Naive thymus-derived CD8-positive, alpha-beta T cell (primary cell): ENCODE results near the gene LRRC56. TPM values are rescaled to one million over a fixed set of nuclear protein-coding genes. Genes with fewer than 3 reads are reported as not detected.
"Not testable (repeated sequence)": the region's sequence is repeated elsewhere in the genome, so short reads cannot be mapped to it uniquely, and the experiment has no call there.

Experiments
- ATAC-seq, 2 donors: fragments of 150-1000 bp; cut with Tn5 transposase in 1 of 2; sonication (Bioruptor Pico), chemical (Tn5 transposase) in 1 of 2; 1 replicate in 1 of 2; 2 replicates in 1 of 2; pipeline ENCODE4 v1.10.0; 2021; ENCODE audit warnings: mild to moderate bottlenecking in 2 of 2, moderate library complexity in 2 of 2
- POLR2A ChIA-PET: fragments of 350-600 bp; sonication (Branson Sonifier 250); formaldehyde crosslinking; loops from one replicate; lab custom pipeline; 2021; ENCODE audit warnings: antibody characterized with exemption; lab: Charles Lee
- DNase-seq, 10 donors: peaks; one replicate each; pipeline versions ENCODE4 v3.0.0 to v3.0.0-alpha.2; 2020 to 2022
- H3K27ac Mint-ChIP-seq, 10 donors: one replicate each; pipeline ENCODE4 v1.8.0; 2020 to 2022; ENCODE audit warnings: mild to moderate bottlenecking in 10 of 10, mixed read lengths in 10 of 10, moderate library complexity in 4 of 10, inconsistent platforms in 1 of 10
- H3K27me3 Mint-ChIP-seq, 5 donors: one replicate each; pipeline ENCODE4 v1.8.0; 2021 to 2022; ENCODE audit warnings: mixed read lengths in 5 of 5
- H3K36me3 Mint-ChIP-seq, 3 donors: one replicate each; pipeline ENCODE4 v1.8.0; 2020 to 2022; ENCODE audit warnings: mixed read lengths in 3 of 3, mild to moderate bottlenecking in 2 of 3, inconsistent platforms in 1 of 3
- H3K4me1 Mint-ChIP-seq, 4 donors: one replicate each; pipeline ENCODE4 v1.8.0; 2021 to 2022; ENCODE audit warnings: mixed read lengths in 4 of 4
- H3K4me3 Mint-ChIP-seq, 10 donors: one replicate each; pipeline ENCODE4 v1.8.0; 2020 to 2022; ENCODE audit warnings: mild to moderate bottlenecking in 10 of 10, mixed read lengths in 10 of 10, moderate library complexity in 6 of 10, inconsistent platforms in 1 of 10
- H3K9me3 Mint-ChIP-seq, 9 donors: one replicate each; pipeline ENCODE4 v1.8.0; 2020 to 2022; ENCODE audit warnings: mixed read lengths in 9 of 9, mild to moderate bottlenecking in 3 of 9, inconsistent platforms in 1 of 9, moderate library complexity in 1 of 9
- polyA plus RNA-seq, 3 donors: library from polyadenylated mRNA; unstranded; fragments of 300-500 nt; fragmentation: Illumina TruSeq; gene quantifications; one replicate each; pipeline ENCODE4 v1.2.3, GENCODE V29; 2021
- total RNA-seq, 8 experiments: library from RNA in 2 of 8; stranded (reverse) in 2 of 8; gene quantifications; one replicate each; pipeline ENCODE4 v1.2.3 and lab custom pipeline; 2021 to 2026

The LRRC56 gene
- total and polyA plus RNA-seq, 5 experiments from 2014 or later = 0.32 to 5.2 (median 1.1) TPM

DNA sequence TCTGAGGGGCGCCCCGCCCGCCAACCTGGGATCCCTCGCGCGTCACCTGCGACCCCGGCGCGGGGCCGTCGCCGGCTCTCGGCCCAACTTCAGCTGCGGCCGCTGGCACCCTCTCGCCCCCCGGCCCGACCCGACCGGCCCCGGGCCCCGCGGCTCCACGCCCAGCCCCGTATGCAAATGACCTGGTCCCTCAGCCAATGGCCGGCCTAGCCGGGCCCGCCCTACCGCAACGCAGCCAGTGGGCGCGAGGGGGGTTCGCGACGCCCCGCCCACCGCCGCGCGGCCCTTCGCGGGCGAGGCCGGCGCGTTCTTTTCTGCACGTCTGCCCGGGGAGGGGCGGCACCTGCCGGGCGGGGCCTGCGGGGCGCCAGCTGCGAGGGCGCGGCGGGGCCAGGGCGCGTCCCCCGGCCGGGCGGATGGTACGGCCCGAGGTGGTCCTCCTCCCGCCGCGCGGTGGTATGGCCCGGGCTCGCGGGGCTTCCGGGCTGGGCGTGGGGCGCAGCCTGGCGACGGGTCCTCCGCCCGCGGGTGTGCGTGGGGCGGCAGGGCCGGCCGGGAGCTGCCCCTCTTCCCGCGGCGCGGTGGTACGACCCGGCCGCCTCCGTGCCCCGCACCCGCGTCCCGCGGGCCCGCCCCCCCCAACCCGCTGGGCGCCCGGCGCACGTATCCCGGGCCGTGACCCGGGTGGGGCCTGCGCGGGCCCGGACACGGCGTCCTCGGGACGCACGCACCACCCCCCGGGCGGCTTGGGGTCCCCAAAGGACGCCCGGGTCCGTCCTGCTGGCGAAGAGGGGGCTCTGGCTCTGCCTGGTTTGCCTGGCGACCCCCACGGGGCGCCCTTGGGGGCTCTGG lies 31.2 kb downstream of the LRRC56 start:
- peaks cover 0 to 10% (median 3%) of the 10 kb centered on the region in 4 donors for H3K4me1 Mint-ChIP-seq
- H3K36me3 Mint-ChIP-seq = peaks cover 0 to 2% (median 0%) of the 10 kb centered on the region in 3 donors
- no peaks in the 10 kb centered on the region for H3K9me3 Mint-ChIP-seq
- POLR2A ChIA-PET = interaction anchor here (0.6 to 3.4 kb wide), 14 partner anchors 8 to 351 kb away, joined by 3 to 44 read pairs (median 6); partner anchors contain the start of genes DEAF1, HRAS, IRF7 and LMNTD2
- no peaks in the 10 kb centered on the region for H3K27me3 Mint-ChIP-seq
- H3K4me3 Mint-ChIP-seq = peak overlapping the region; percentile 61 to 88 (median 80)
- H3K27ac Mint-ChIP-seq = peak overlapping the region in 6 of 10 donors; percentile 15 to 83 (median 70)
- ATAC-seq (peak; percentile 92 to 93), DNase-seq (peak; percentile 88 to 95 (median 93))

DNA sequence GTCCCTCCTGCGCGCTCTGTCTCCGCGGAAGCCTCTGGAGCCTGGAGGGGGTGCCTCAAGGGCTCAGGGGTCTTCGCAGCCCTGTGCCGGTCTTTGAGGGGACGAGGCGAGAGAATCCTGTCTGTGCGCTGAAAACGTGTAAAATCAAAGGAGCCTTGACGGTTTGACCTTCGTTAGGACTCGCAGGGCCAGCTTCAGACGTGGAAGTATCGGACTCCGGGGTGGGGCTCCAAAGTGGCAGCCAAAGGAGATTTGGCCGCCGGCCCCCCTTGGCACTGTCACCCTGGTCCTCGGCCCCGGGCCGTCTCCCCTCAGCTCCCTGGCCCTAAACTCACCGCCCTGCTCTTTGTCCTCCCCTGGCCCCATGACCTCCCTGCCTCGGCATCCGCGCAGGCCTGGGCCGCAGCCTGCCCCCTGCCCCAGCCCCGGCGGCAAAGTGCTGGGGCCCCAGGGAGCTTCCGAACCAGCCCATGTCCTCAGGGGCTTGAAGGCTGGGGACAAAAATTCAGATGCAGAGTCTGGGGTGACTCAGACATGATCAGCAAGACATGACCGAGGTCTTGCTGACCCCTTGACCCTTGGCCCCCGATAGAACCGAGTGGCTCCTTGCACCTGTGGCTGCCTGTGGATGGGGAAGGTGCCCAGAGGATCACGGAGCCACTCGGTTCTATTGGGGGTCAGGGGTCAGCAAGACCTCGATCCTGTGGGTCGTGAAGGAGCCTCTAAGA lies 32.0 kb downstream of the LRRC56 start:
- Mint-ChIP-seq H3K4me1 (peaks cover 3 to 14% (median 7%) of the 10 kb centered on the region in 4 donors), H3K27ac (peak overlapping the region in 7 of 10 donors; percentile 15 to 83 (median 63)), H3K9me3 (no peaks in the 10 kb centered on the region), H3K4me3 (peak overlapping the region; percentile 61 to 88 (median 80)), H3K27me3 (no peaks in the 10 kb centered on the region), H3K36me3 (no peaks in the 10 kb centered on the region)
- POLR2A ChIA-PET = interaction anchor here (0.7 to 3.4 kb wide), 12 partner anchors 8 to 301 kb away, joined by 3 to 44 read pairs (median 6); partner anchors contain the start of genes DEAF1, HRAS, IRF7 and LMNTD2
- DNase-seq (peak in 1 of 10 donors; percentile 35), ATAC-seq (no peak)

DNA sequence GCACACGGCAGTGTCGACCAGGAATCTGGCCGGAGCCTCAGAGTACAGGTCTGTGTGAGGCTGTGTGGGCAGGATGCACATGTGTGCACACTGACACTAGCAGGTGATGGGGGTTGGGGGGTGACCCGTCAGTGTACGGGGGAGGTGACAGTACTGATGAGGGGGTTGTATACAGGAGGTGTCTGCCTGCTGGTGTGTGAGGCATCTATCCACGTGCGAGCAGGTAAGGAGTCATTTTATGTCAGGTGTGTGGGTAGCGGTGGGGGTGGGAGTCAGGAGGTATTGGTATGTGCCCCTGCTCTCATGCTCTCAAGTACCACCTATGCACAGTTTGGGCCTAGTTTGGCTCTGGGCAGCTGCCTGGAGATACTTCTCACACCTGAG lies 34.5 kb downstream of the LRRC56 start:
- DNase-seq (no peak), ATAC-seq (no peak)
- Mint-ChIP-seq H3K4me1 (peaks cover 12 to 26% (median 19%) of the 10 kb centered on the region in 4 donors), H3K27ac (no peak overlapping the region), H3K9me3 (no peaks in the 10 kb centered on the region), H3K4me3 (peak overlapping the region in 1 of 10 donors; percentile 26), H3K27me3 (peaks cover 0 to 2% (median 0%) of the 10 kb centered on the region in 5 donors), H3K36me3 (no peaks in the 10 kb centered on the region)
- POLR2A ChIA-PET = no interaction called here

DNA sequence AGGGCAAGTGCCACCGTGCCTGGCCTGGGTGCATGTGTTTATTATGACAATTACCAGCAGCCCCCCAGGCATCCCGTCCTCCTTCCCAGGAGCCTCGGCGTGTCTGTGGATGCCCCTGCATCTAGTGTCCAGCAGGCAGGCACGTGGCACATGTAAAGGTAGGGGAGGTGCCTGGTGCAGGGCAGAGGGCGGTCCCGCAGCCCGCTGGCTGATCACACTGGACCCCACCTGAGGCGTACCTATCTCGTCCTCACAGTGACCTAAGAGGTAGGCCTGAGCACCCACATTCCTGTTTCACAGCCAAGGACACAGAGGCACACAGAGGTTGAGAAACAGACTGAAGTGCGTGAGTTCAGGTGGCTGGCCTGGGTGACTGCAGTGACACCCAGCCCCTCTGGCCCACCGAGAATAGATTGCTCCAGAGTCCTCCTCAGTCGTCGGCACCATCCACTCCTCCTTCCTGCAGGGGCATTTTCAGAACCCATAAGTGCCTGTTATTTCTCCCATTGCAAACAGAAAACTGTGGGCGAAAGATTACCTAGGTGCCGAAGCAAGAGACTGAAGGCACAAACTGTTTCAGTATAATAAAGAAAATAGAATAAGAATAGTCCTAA lies 35.9 kb downstream of the LRRC56 start:
- Mint-ChIP-seq H3K9me3 (no peaks in the 10 kb centered on the region), H3K4me1 (peaks cover 13 to 33% (median 29%) of the 10 kb centered on the region in 4 donors), H3K27ac (no peak overlapping the region), H3K27me3 (peaks cover 0 to 2% (median 0%) of the 10 kb centered on the region in 5 donors), H3K36me3 (no peaks in the 10 kb centered on the region), H3K4me3 (no peak overlapping the region)
- POLR2A ChIA-PET = interaction anchor here (1.0 to 1.2 kb wide), 2 partner anchors 8 to 13 kb away, joined by 3 read pairs; partner anchors contain the start of gene LMNTD2
- ATAC-seq (no peak), DNase-seq (no peak)

DNA sequence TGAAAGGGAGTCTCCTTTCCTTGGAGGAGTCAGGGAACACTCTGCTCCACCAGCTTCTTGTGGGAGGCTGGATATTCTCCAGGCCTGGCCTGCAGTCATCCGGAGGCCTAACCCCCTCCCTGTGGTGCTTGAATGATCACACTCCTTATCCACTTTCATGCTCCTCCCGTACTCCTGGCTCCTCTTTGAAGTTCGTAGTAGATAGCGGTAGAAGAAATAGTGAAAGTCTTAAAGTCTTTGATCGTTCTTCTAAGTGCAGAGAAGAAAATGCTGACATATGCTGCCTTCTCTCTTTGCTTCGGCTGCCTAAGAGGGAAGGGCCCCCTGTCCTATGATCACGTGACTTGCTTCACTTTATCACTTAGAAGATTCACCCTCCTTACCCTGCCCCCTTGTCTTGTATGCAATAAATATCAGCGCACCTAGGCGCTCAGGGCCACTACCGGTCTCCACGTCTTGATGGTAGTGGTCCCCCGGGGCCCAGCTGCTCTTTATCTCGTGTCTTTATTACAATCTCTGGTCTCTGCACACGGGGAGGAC lies 36.8 kb downstream of the LRRC56 start:
- Mint-ChIP-seq H3K4me3 (peak overlapping the region; percentile 82 to 93 (median 88)), H3K27ac (peak overlapping the region in 4 of 10 donors; percentile 7 to 86 (median 44)), H3K4me1 (peaks cover 15 to 41% (median 37%) of the 10 kb centered on the region in 4 donors)
- not testable (repeated sequence) for H3K27me3 Mint-ChIP-seq, H3K9me3 Mint-ChIP-seq, ATAC-seq, H3K36me3 Mint-ChIP-seq
- DNase-seq = peak in 2 of 10 donors; percentile 22 to 34
- POLR2A ChIA-PET = interaction anchor here (1.0 to 5.1 kb wide), 3 partner anchors 9 to 17 kb away, joined by 3 to 48 read pairs (median 47); partner anchors contain the start of genes LMNTD2 and RASSF7

DNA sequence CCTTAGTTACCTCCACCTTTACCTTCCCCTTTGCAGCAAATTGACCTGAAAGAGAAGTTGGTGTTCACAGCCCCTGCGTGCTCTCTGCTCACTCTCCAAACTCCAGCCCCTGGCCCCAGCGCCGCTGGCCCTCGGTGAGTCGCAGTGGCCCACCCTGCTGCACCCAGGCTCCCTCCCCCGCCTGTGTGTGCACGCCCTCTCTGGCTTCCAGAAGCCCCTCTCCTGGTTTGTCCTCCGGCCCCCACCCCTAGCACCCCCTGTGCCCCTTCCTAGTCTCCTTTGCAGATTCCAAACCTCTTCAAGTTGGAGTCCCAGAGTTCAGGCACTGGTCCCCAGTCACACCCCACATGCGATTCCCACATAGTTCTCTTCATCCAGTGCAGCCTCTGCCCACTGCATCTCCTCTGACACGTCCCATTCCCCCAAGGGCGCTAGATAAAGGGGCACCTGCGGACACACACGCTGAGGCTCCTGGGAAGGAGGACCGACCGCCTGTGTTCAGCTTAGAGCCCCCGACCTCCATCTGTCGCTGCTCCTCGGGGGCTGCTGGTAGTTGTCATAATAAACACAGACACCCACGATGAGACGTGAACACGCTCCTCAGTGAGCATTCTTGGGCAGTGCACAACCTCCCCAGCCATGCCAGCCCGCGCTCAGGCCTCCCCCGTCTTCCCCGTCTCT lies 37.4 kb downstream of the LRRC56 start:
- ATAC-seq = peak in 1 of 2 donors; percentile 1

DNA sequence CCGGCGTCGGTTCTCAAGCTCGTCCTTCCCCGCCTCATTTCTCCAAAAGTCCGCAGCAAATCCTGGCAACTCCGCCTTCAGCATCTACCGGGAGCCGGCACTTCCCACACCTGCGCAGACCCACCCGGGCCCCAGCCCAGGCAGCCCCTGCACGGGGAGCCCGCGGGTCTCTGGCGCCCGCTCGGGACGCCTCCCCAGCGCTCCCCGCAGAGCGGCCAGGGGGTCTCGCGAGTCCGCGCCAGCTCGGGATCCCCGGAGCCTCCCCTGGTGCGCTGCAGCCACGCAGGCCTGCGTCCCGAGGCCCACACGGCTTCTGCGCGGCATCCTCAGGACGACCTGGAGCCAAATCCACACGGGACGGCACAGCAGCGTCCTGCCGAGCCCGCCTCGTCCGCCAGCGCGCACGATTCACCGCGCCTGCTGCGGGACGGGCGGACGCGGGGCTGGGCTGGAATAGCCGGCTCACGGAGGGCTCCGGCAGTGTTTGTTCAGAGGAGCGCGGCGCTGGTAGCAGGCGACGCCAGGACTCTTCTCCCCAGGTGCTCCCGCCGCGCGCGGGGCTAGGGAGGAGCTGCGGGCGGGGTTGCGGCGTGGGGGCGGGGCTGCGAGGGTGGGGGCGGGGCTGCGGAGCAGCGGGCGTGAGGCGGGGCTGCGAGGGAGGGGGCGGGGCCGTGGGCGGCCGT lies 38.1 kb downstream of the LRRC56 start:
- DNase-seq (peak in 1 of 10 donors; percentile 73), ATAC-seq (peak; percentile 1 to 59)
- H3K4me3 Mint-ChIP-seq = peak overlapping the region; percentile 82 to 93 (median 88)
- H3K36me3 Mint-ChIP-seq = peaks cover 0 to 2% (median 0%) of the 10 kb centered on the region in 3 donors
- H3K9me3 Mint-ChIP-seq = no peaks in the 10 kb centered on the region
- POLR2A ChIA-PET = interaction anchor here (0.6 to 5.1 kb wide), 27 partner anchors 8 to 368 kb away, joined by 3 to 48 read pairs (median 4); partner anchors contain the start of genes BET1L, DEAF1, GATD1 and HRAS
- peak overlapping the region in 9 of 10 donors; percentile 75 to 98 (median 87) for H3K27ac Mint-ChIP-seq
- peaks cover 23 to 51% (median 47%) of the 10 kb centered on the region in 4 donors for H3K4me1 Mint-ChIP-seq
- H3K27me3 Mint-ChIP-seq = peaks cover 0 to 2% (median 0%) of the 10 kb centered on the region in 5 donors

More for the DNA sequence above, 37.4 kb downstream of the LRRC56 start:
- peaks cover 0 to 2% (median 0%) of the 10 kb centered on the region in 5 donors for H3K27me3 Mint-ChIP-seq
- H3K27ac Mint-ChIP-seq = peak overlapping the region in 9 of 10 donors; percentile 73 to 91 (median 86)
- DNase-seq = peak in 1 of 10 donors; percentile 23
- POLR2A ChIA-PET = interaction anchor here (1.5 to 5.1 kb wide), 6 partner anchors 13 to 367 kb away, joined by 7 to 48 read pairs (median 28); partner anchors contain the start of genes BET1L, DEAF1, IRF7 and LMNTD2
- H3K36me3 Mint-ChIP-seq = no peaks in the 10 kb centered on the region
- H3K4me3 Mint-ChIP-seq = peak overlapping the region; percentile 82 to 93 (median 88)
- H3K9me3 Mint-ChIP-seq = no peaks in the 10 kb centered on the region
- H3K4me1 Mint-ChIP-seq = peaks cover 19 to 47% (median 43%) of the 10 kb centered on the region in 4 donors

DNA sequence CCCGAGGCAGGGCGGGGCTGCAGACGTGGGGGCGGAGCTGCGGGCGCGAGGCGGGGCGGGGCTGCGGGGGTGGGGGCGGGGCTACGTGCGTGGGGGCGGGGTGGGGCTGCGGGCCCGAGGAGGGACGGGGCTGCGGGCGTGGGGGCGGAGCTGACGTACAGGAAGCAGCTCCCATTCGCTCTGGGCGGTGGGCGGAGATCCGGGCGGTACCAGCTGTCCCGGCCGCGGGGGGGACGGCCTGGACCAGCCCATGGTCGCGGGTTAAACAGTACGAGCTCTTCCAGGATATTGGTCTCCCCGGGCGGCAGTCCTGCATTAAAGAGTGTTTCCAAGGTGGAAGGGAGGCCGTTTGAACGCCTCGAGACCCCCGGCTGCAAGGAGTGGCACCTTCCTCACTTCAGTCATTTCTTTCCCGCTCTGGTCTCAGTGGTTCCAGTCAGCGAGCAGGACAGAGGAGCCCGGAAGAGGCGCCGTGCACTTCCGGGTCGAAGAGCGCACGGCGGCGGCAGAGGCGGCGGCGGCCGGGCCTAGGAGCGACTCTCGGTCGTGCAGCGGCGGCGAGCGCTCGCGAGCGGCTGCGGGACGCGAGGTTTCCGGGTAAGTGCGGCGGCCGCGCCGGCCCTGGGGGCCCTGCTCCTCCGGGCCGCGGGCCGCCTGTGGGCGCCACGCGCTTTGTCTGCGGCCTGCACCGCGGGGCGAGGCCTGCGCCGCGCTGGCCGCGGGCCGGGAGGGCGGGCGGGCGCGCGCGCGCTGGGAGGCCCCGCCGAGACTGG lies 38.9 kb downstream of the LRRC56 start, which contains the start of gene PHRF1:
TSS of gene PHRF1 (plus strand) at position 475 of the 773 bp plus-strand sequence. CDS start 5,043 bp downstream, outside the sequence.
- peaks cover 0 to 4% (median 0%) of the 10 kb centered on the region in 3 donors for H3K36me3 Mint-ChIP-seq
- peaks cover 25 to 55% (median 53%) of the 10 kb centered on the region in 4 donors for H3K4me1 Mint-ChIP-seq
- no peaks in the 10 kb centered on the region for H3K9me3 Mint-ChIP-seq
- peaks cover 0 to 2% (median 0%) of the 10 kb centered on the region in 5 donors for H3K27me3 Mint-ChIP-seq
- POLR2A ChIA-PET = interaction anchor here (0.6 to 5.1 kb wide), 27 partner anchors 9 to 369 kb away, joined by 3 to 48 read pairs (median 4); partner anchors contain the start of genes BET1L, DEAF1, GATD1 and HRAS
- H3K27ac Mint-ChIP-seq = peak within 1 kb of the TSS; percentile 93 to 99 (median 98)
- peak within 1 kb of the TSS; percentile 87 to 99 (median 97) for H3K4me3 Mint-ChIP-seq
- ATAC-seq = peak; percentile 80 to 87
- peak; percentile 91 to 99 (median 96) for DNase-seq

DNA sequence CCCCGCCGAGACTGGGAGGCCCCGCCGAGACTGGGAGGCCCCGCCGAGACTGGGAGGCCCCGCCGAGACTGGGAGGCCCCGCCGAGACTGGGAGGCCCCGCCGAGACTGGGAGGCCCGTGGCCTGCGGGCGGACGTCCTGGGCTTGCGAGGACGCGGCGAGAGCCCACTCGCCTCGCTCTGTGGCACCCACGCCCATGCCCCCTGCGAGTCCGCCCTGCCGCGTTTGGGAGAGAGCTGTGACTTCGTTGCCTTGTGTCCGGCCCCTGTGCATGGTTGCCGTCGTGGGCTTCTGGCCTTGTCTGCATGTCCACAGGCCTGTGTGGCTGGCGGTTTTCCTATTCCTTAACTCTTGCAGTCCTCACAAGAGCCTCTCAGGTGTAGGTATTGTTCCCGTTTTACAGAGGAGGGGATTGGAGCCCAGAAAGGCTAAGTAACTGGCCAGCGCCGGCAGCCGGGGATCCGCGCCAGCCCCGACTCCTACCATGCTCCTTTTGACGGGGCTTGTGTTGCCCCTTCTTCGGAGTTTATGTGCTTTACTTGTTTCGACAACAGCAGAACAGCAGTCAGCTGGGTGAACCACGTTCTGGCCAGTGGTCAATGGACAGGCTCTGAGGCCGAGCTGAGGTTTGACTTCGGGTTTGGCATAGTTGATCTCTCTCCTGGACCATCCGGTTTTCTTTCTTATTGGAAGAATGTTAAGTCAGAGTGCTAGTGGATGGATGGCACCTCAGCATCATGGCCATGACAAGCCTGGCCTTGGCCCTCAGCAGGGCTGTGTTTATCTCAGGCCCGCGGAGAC lies 39.7 kb downstream of the LRRC56 start:
- H3K4me1 Mint-ChIP-seq = peaks cover 29 to 63% (median 59%) of the 10 kb centered on the region in 4 donors
- H3K4me3 Mint-ChIP-seq = peak overlapping the region; percentile 81 to 91 (median 87)
- peaks cover 0 to 12% (median 2%) of the 10 kb centered on the region in 3 donors for H3K36me3 Mint-ChIP-seq
- no peaks in the 10 kb centered on the region for H3K9me3 Mint-ChIP-seq
- peak overlapping the region; percentile 62 to 93 (median 84) for H3K27ac Mint-ChIP-seq
- POLR2A ChIA-PET = interaction anchor here (0.7 to 5.1 kb wide), 10 partner anchors 9 to 232 kb away, joined by 3 to 48 read pairs (median 5); partner anchors contain the start of genes DEAF1, GATD1, IRF7 and LMNTD2
- ATAC-seq (no peak), DNase-seq (no peak)
- H3K27me3 Mint-ChIP-seq = peaks cover 0 to 2% (median 0%) of the 10 kb centered on the region in 5 donors
